T-helper 1 cell treated with Interleukin-12 subunit alpha and Interleukin-12 subunit beta and Interleukin-4 antibody, amounts not matched to agents 30 μg/mL and 1 μg/mL, for 36 hours (primary cell): ENCODE results near the gene FOSB.

Experiments
- H3K27ac Mint-ChIP-seq: one replicate; pipeline ENCODE4 v1.8.0; 2021; ENCODE audit warnings: mild to moderate bottlenecking, mixed read lengths
- H3K27me3 Mint-ChIP-seq: one replicate; pipeline ENCODE4 v1.8.0; 2021; ENCODE audit warnings: low read depth, mixed read lengths
- H3K36me3 Mint-ChIP-seq: one replicate; pipeline ENCODE4 v1.8.0; 2021; ENCODE audit warnings: low read depth, mixed read lengths
- H3K4me1 Mint-ChIP-seq: one replicate; pipeline ENCODE4 v1.8.0; 2021; ENCODE audit warnings: low read depth, mixed read lengths
- H3K4me3 Mint-ChIP-seq: one replicate; pipeline ENCODE4 v1.8.0; 2021; ENCODE audit warnings: mild to moderate bottlenecking, moderate library complexity, mixed read lengths
- H3K9me3 Mint-ChIP-seq: one replicate; pipeline ENCODE4 v1.8.0; 2021; ENCODE audit warnings: mixed read lengths

The FOSB gene

GRCh38 chr19:45469132-45469944, 1.5 kb downstream of the FOSB start:
- Mint-ChIP-seq H3K4me3 (peak overlapping the region; percentile 89), H3K9me3 (no peaks in the 10 kb centered on the region), H3K4me1 (peaks cover 24% of the 10 kb centered on the region), H3K36me3 (peaks cover 2% of the 10 kb centered on the region), H3K27ac (peak overlapping the region; percentile 94), H3K27me3 (peaks cover 45% of the 10 kb centered on the region)

- H3K4me3 Mint-ChIP-seq, result peak overlapping the region; percentile 89
- peaks cover 26% of the 10 kb centered on the region for H3K4me1 Mint-ChIP-seq
- H3K36me3 Mint-ChIP-seq, result peaks cover 2% of the 10 kb centered on the region
- H3K27ac Mint-ChIP-seq, result peak overlapping the region; percentile 94
- peaks cover 47% of the 10 kb centered on the region for H3K27me3 Mint-ChIP-seq
- H3K9me3 Mint-ChIP-seq, result no peaks in the 10 kb centered on the region
These were observed 2.4 kb downstream of the FOSB start for GRCh38 chr19:45469945-45470761.

- no peak overlapping the region for H3K27ac Mint-ChIP-seq
- peaks cover 53% of the 10 kb centered on the region for H3K27me3 Mint-ChIP-seq
- H3K9me3 Mint-ChIP-seq, result no peaks in the 10 kb centered on the region
- H3K4me3 Mint-ChIP-seq, result no peak overlapping the region
- H3K4me1 Mint-ChIP-seq, result peaks cover 28% of the 10 kb centered on the region
- H3K36me3 Mint-ChIP-seq, result peaks cover 2% of the 10 kb centered on the region
These were observed 2.9 kb downstream of the FOSB start for GRCh38 chr19:45470762-45471081.

GRCh38 chr19:45471111-45471930, 3.5 kb downstream of the FOSB start:
- no peak overlapping the region for H3K4me3 Mint-ChIP-seq
- peak overlapping the region; percentile 19 for H3K27ac Mint-ChIP-seq
- peaks cover 30% of the 10 kb centered on the region for H3K4me1 Mint-ChIP-seq
- H3K9me3 Mint-ChIP-seq, result no peaks in the 10 kb centered on the region
- H3K36me3 Mint-ChIP-seq, result peaks cover 2% of the 10 kb centered on the region
- H3K27me3 Mint-ChIP-seq, result peaks cover 54% of the 10 kb centered on the region

- Mint-ChIP-seq H3K27ac (peak overlapping the region; percentile 19), H3K27me3 (peaks cover 59% of the 10 kb centered on the region), H3K4me3 (no peak overlapping the region), H3K9me3 (no peaks in the 10 kb centered on the region), H3K4me1 (peaks cover 32% of the 10 kb centered on the region), H3K36me3 (peaks cover 2% of the 10 kb centered on the region)
These were observed 4.3 kb downstream of the FOSB start for GRCh38 chr19:45471931-45472562.

GRCh38 chr19:45472563-45473366, 5.0 kb downstream of the FOSB start:
- Mint-ChIP-seq H3K27ac (no peak overlapping the region), H3K4me3 (no peak overlapping the region), H3K36me3 (peaks cover 2% of the 10 kb centered on the region)

GRCh38 chr19:45473367-45473681, 5.5 kb downstream of the FOSB start:
- no peaks in the 10 kb centered on the region for H3K9me3 Mint-ChIP-seq
- no peak overlapping the region for H3K27ac Mint-ChIP-seq
- peaks cover 61% of the 10 kb centered on the region for H3K27me3 Mint-ChIP-seq
- H3K4me1 Mint-ChIP-seq, result peaks cover 29% of the 10 kb centered on the region
- H3K4me3 Mint-ChIP-seq, result no peak overlapping the region
- H3K36me3 Mint-ChIP-seq, result peaks cover 2% of the 10 kb centered on the region

More at GRCh38 chr19:45472563-45473366, 5.0 kb downstream of the FOSB start:
- Mint-ChIP-seq H3K9me3 (no peaks in the 10 kb centered on the region), H3K27me3 (peaks cover 61% of the 10 kb centered on the region), H3K4me1 (peaks cover 30% of the 10 kb centered on the region)

- Mint-ChIP-seq H3K36me3 (peaks cover 2% of the 10 kb centered on the region), H3K4me3 (no peak overlapping the region), H3K9me3 (no peaks in the 10 kb centered on the region), H3K27me3 (peaks cover 61% of the 10 kb centered on the region), H3K4me1 (peaks cover 29% of the 10 kb centered on the region), H3K27ac (no peak overlapping the region)
These were observed 6.1 kb downstream of the FOSB start for GRCh38 chr19:45473682-45474605.

- H3K4me3 Mint-ChIP-seq, result no peak overlapping the region
- H3K36me3 Mint-ChIP-seq, result peaks cover 2% of the 10 kb centered on the region
- H3K4me1 Mint-ChIP-seq, result peaks cover 30% of the 10 kb centered on the region
- H3K9me3 Mint-ChIP-seq, result no peaks in the 10 kb centered on the region
- peaks cover 61% of the 10 kb centered on the region for H3K27me3 Mint-ChIP-seq
- H3K27ac Mint-ChIP-seq, result peak overlapping the region; percentile 43
These were observed 7.1 kb downstream of the FOSB start for GRCh38 chr19:45474606-45475521.

GRCh38 chr19:45475537-45476291, 7.9 kb downstream of the FOSB start:
- H3K9me3 Mint-ChIP-seq, result no peaks in the 10 kb centered on the region
- H3K4me3 Mint-ChIP-seq, result no peak overlapping the region
- peaks cover 2% of the 10 kb centered on the region for H3K36me3 Mint-ChIP-seq
- peaks cover 29% of the 10 kb centered on the region for H3K4me1 Mint-ChIP-seq
- no peak overlapping the region for H3K27ac Mint-ChIP-seq
- peaks cover 59% of the 10 kb centered on the region for H3K27me3 Mint-ChIP-seq

GRCh38 chr19:45476304-45476703, 8.5 kb downstream of the FOSB start:
- H3K36me3 Mint-ChIP-seq, result peaks cover 2% of the 10 kb centered on the region
- H3K9me3 Mint-ChIP-seq, result no peaks in the 10 kb centered on the region
- H3K4me3 Mint-ChIP-seq, result peak overlapping the region; percentile 18
- H3K27ac Mint-ChIP-seq, result peak overlapping the region; percentile 55
- peaks cover 29% of the 10 kb centered on the region for H3K4me1 Mint-ChIP-seq
- peaks cover 55% of the 10 kb centered on the region for H3K27me3 Mint-ChIP-seq
